PC-9 (cell line): ENCODE results near the gene CLUH. TPM values are rescaled to one million over a fixed set of nuclear protein-coding genes. Genes with fewer than 3 reads are reported as not detected.

Experiments
- BruUV-seq: library from RNA; stranded (reverse); fragments of 400-500 nt; replicated peaks from 2 replicates; lab custom pipeline; 2021; lab: Mats Ljungman, UMichigan
- CTCF ChIA-PET: fragments of 300-600 bp; sonication (Branson Sonifier 250); formaldehyde crosslinking; loops from one replicate; lab custom pipeline; 2022; ENCODE audit warnings: antibody characterized with exemption; lab: Charles Lee
- POLR2A ChIA-PET: fragments of 300-600 bp; sonication (Branson Sonifier 250); formaldehyde crosslinking; loops from one replicate; lab custom pipeline; 2022; ENCODE audit warnings: antibody characterized with exemption; ENCODE audit not compliant: unreplicated experiment; lab: Charles Lee
- DNase-seq, 2 experiments: peaks; one replicate each; pipeline versions ENCODE4 v3.0.0 to v3.0.0-alpha.2; 2015 to 2022; ENCODE audit warnings: mixed read lengths in 1 of 2
- H2AFZ ChIP-seq: fragments of 200-600 bp; sonication (generic); 2 replicates; pipeline ENCODE4 v1.8.1; 2017; ENCODE audit warnings: antibody characterized with exemption
- H3F3A ChIP-seq: fragments of 200-600 bp; sonication (generic); 2 replicates; pipeline ENCODE4 v1.8.1; 2017; ENCODE audit warnings: antibody characterized with exemption, mild to moderate bottlenecking, low read depth; ENCODE audit not compliant: insufficient read depth
- H3K27ac ChIP-seq: fragments of 200-600 bp; sonication (generic); 2 replicates; pipeline ENCODE4 v1.6.1; 2016; ENCODE audit warnings: mixed run types
- H3K27me3 ChIP-seq: fragments of 200-600 bp; sonication (generic); 2 replicates; pipeline ENCODE4 v1.6.1; 2016; ENCODE audit warnings: low read depth, mixed run types; ENCODE audit not compliant: insufficient read depth
- H3K36me3 ChIP-seq: fragments of 200-600 bp; sonication (generic); 2 replicates; pipeline ENCODE4 v1.6.1; 2016; ENCODE audit warnings: low read depth, mixed run types
- H3K4me1 ChIP-seq: fragments of 200-600 bp; sonication (generic); replicated peaks from 2 replicates; pipeline ENCODE4 v1.6.1; 2016; ENCODE audit warnings: mixed run types; ENCODE audit not compliant: insufficient read depth
- H3K4me2 ChIP-seq: fragments of 200-600 bp; sonication (generic); 2 replicates; pipeline ENCODE4 v1.6.1; 2017; ENCODE audit warnings: mixed run types
- H3K4me3 ChIP-seq: fragments of 200-600 bp; sonication (generic); 2 replicates; pipeline ENCODE4 v1.6.1; 2016; ENCODE audit warnings: mixed run types
- H3K79me2 ChIP-seq: fragments of 200-600 bp; sonication (generic); 2 replicates; pipeline ENCODE4 v1.6.1; 2017; ENCODE audit warnings: low read depth, mixed run types
- H3K9me2 ChIP-seq: fragments of 200-600 bp; sonication (generic); 2 replicates; pipeline ENCODE4 v1.8.1; 2017; ENCODE audit warnings: mild to moderate bottlenecking; ENCODE audit not compliant: insufficient read depth
- H3K9me3 ChIP-seq: fragments of 200-600 bp; sonication (generic); 2 replicates; pipeline ENCODE4 v1.8.1; 2016; ENCODE audit warnings: low read depth; ENCODE audit not compliant: insufficient read depth
- H4K20me1 ChIP-seq: fragments of 200-600 bp; sonication (generic); 2 replicates; pipeline ENCODE4 v1.8.1; 2017; ENCODE audit not compliant: insufficient read depth
- EZH2 ChIP-seq: fragments of 200-600 bp; sonication (generic); IDR thresholded peaks from 2 replicates; pipeline ENCODE4 v1.8.0; 2017; ENCODE audit warnings: antibody characterized with exemption, low read depth
- intact Hi-C: fragments of 100-400 bp; cut with micrococcal nuclease; formaldehyde crosslinking; loops from one replicate; pipeline ENCODE4 v1.10.0; 2022; ENCODE audit not compliant: unreplicated experiment
- total RNA-seq: library from RNA; stranded (reverse); gene quantifications from 2 replicates; pipeline ENCODE4 v1.2.3, GENCODE V29; 2021
- TF ChIP-seq, protein P1 (sequence below): fragments of 200-600 bp; sonication (generic); conservative IDR thresholded peaks from 2 replicates; pipeline ENCODE4 v1.6.1; 2017; ENCODE audit warnings: mixed run types, antibody characterized with exemption, mild to moderate bottlenecking, moderate library complexity

Gene CLUH
- total RNA-seq, 1 experiment from 2014 or later, result 142 TPM

GRCh38 chr17:2731807-2732206 is 20.2 kb upstream of the CLUH start:
- intact Hi-C loops, result no loop called here

GRCh38 chr17:2730764-2731353 is 19.3 kb upstream of the CLUH start:
- H3K79me2 ChIP-seq, result no peaks in the 10 kb centered on the region
- DNase-seq, result no peak
- no peaks in the 10 kb centered on the region for H3K4me1 ChIP-seq
- ChIA-PET CTCF (no interaction called here), POLR2A (interaction anchor here (0.6 kb wide), 2 partner anchors 12 to 92 kb away, joined by 3 to 14 read pairs; no protein-coding TSS in a partner anchor)
- H3K27ac ChIP-seq, result no peak overlapping the region
- peaks cover 34% of the 10 kb centered on the region for H3K27me3 ChIP-seq
- no peak overlapping the region for H3K4me3 ChIP-seq
- no peaks in the 10 kb centered on the region for H3K9me2 ChIP-seq
- intact Hi-C loops, result no loop called here
- no TSS peak for BruUV-seq
- H2AFZ ChIP-seq, result no peak overlapping the region
- H3K36me3 ChIP-seq, result no peaks in the 10 kb centered on the region
- TF ChIP-seq, protein P1, sequence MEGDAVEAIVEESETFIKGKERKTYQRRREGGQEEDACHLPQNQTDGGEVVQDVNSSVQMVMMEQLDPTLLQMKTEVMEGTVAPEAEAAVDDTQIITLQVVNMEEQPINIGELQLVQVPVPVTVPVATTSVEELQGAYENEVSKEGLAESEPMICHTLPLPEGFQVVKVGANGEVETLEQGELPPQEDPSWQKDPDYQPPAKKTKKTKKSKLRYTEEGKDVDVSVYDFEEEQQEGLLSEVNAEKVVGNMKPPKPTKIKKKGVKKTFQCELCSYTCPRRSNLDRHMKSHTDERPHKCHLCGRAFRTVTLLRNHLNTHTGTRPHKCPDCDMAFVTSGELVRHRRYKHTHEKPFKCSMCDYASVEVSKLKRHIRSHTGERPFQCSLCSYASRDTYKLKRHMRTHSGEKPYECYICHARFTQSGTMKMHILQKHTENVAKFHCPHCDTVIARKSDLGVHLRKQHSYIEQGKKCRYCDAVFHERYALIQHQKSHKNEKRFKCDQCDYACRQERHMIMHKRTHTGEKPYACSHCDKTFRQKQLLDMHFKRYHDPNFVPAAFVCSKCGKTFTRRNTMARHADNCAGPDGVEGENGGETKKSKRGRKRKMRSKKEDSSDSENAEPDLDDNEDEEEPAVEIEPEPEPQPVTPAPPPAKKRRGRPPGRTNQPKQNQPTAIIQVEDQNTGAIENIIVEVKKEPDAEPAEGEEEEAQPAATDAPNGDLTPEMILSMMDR, result no peak
- TF ChIP-seq EZH2, result no peak
- no peaks in the 10 kb centered on the region for H4K20me1 ChIP-seq
- H3K9me3 ChIP-seq, result no peaks in the 10 kb centered on the region
- H3K4me2 ChIP-seq, result no peak overlapping the region
- H3F3A ChIP-seq, result no peaks in the 10 kb centered on the region

More at GRCh38 chr17:2731807-2732206, 20.2 kb upstream of the CLUH start:
- Histone ChIP-seq H3K79me2 (no peaks in the 10 kb centered on the region), H3F3A (no peaks in the 10 kb centered on the region), H3K4me3 (no peak overlapping the region), H3K36me3 (no peaks in the 10 kb centered on the region), H3K9me2 (no peaks in the 10 kb centered on the region), H3K4me1 (no peaks in the 10 kb centered on the region), H4K20me1 (no peaks in the 10 kb centered on the region), H2AFZ (no peak overlapping the region), H3K4me2 (no peak overlapping the region), H3K27ac (no peak overlapping the region), H3K27me3 (peaks cover 34% of the 10 kb centered on the region), H3K9me3 (no peaks in the 10 kb centered on the region)
- TF ChIP-seq, protein P1, result no peak
- no peak for TF ChIP-seq EZH2
- BruUV-seq, result no TSS peak
- ChIA-PET CTCF (no interaction called here), POLR2A (no interaction called here)
- DNase-seq, result no peak

DNA sequence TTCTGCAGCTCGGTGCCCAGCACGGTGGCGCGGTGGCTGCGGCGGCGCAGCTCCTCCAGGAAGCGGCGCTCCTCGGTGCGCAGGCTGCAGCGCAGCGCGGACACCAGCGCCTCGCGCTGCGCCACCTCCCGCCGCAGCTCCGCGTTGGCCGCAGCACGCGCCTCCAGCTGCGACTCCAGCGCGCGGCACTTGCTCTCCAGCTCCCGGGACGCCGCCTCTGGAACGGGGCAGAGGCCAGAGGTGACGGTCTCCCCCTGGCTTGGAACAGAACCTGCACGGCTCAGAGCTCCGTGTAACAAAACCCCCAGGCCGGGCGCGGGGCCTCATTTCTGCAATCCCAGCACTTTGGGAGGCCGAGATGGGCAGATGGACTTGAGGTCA is 13.2 kb upstream of the CLUH start:
- intact Hi-C loops, result no loop called here
- TF ChIP-seq EZH2, result no peak
- TF ChIP-seq, protein P1, result no peak
- H3K9me2 ChIP-seq, result no peaks in the 10 kb centered on the region
- H4K20me1 ChIP-seq, result no peaks in the 10 kb centered on the region
- no peaks in the 10 kb centered on the region for H3K4me1 ChIP-seq
- H3F3A ChIP-seq, result no peaks in the 10 kb centered on the region
- H3K27ac ChIP-seq, result no peak overlapping the region
- H3K27me3 ChIP-seq, result peaks cover 21% of the 10 kb centered on the region
- no peak for DNase-seq
- no peak overlapping the region for H2AFZ ChIP-seq
- ChIA-PET POLR2A (interaction anchor here (0.6 kb wide), 1 partner anchor 211 kb away, joined by 8 read pairs; no protein-coding TSS in a partner anchor), CTCF (no interaction called here)
- BruUV-seq, result no TSS peak
- H3K9me3 ChIP-seq, result no peaks in the 10 kb centered on the region
- H3K79me2 ChIP-seq, result no peaks in the 10 kb centered on the region
- no peak overlapping the region for H3K4me2 ChIP-seq
- H3K36me3 ChIP-seq, result no peaks in the 10 kb centered on the region
- H3K4me3 ChIP-seq, result no peak overlapping the region
